Measurements from ENCODE around the gene THSD4.
"Not testable (repeated sequence)": the region's sequence is repeated elsewhere in the genome, so short reads cannot be mapped to it uniquely, and the experiment has no call there.

Gene THSD4

GRCh38 chr15:71167445-71168165 is 52.3 kb downstream of the THSD4 start:
- DNase-seq, result no peak
- no peak for TF ChIP-seq CTCF (IDR thresholded peaks at IDR 0.05; ENCODE audit: low read depth, low read length)
- H3K36me3 ChIP-seq, result no peaks in the 10 kb centered on the region
- H3K4me3 ChIP-seq (ENCODE audit: low read depth, low read length), result no peak overlapping the region
- H3K27me3 ChIP-seq (ENCODE audit: insufficient read depth, low read depth, severe bottlenecking), result no peaks in the 10 kb centered on the region
- H3K9me3 ChIP-seq (ENCODE audit: severe bottlenecking), result no peaks in the 10 kb centered on the region
- no peak overlapping the region for H3K27ac ChIP-seq

GRCh38 chr15:71168166-71168834 is 53.0 kb downstream of the THSD4 start:
- H3K9me3 ChIP-seq (ENCODE audit: severe bottlenecking), result no peaks in the 10 kb centered on the region
- DNase-seq, result no peak
- no peaks in the 10 kb centered on the region for H3K27me3 ChIP-seq (ENCODE audit: insufficient read depth, low read depth, severe bottlenecking)
- H3K36me3 ChIP-seq, result no peaks in the 10 kb centered on the region
- TF ChIP-seq CTCF (IDR thresholded peaks at IDR 0.05; ENCODE audit: low read depth, low read length), result no peak
- no peak overlapping the region for H3K4me3 ChIP-seq (ENCODE audit: low read depth, low read length)
- H3K27ac ChIP-seq, result no peak overlapping the region

GRCh38 chr15:71170163-71170562 is 54.9 kb downstream of the THSD4 start:
- no peak overlapping the region for H3K4me3 ChIP-seq (ENCODE audit: low read depth, low read length)
- no peak overlapping the region for H3K27ac ChIP-seq
- no peaks in the 10 kb centered on the region for H3K9me3 ChIP-seq (ENCODE audit: severe bottlenecking)
- no peaks in the 10 kb centered on the region for H3K36me3 ChIP-seq
- no peak for DNase-seq
- no peaks in the 10 kb centered on the region for H3K27me3 ChIP-seq (ENCODE audit: insufficient read depth, low read depth, severe bottlenecking)
- TF ChIP-seq CTCF (IDR thresholded peaks at IDR 0.05; ENCODE audit: low read depth, low read length), result no peak

GRCh38 chr15:71171195-71171594 is 55.9 kb downstream of the THSD4 start:
- no peaks in the 10 kb centered on the region for H3K9me3 ChIP-seq (ENCODE audit: severe bottlenecking)
- no peak overlapping the region for H3K4me3 ChIP-seq (ENCODE audit: low read depth, low read length)
- no peak for DNase-seq
- TF ChIP-seq CTCF (IDR thresholded peaks at IDR 0.05; ENCODE audit: low read depth, low read length), result no peak
- no peaks in the 10 kb centered on the region for H3K36me3 ChIP-seq
- no peaks in the 10 kb centered on the region for H3K27me3 ChIP-seq (ENCODE audit: insufficient read depth, low read depth, severe bottlenecking)
- H3K27ac ChIP-seq, result no peak overlapping the region

GRCh38 chr15:71174360-71174759 is 59.1 kb downstream of the THSD4 start:
- not testable (repeated sequence) for H3K4me3 ChIP-seq (ENCODE audit: low read depth, low read length); H3K36me3 ChIP-seq; H3K27me3 ChIP-seq (ENCODE audit: insufficient read depth, low read depth, severe bottlenecking); H3K27ac ChIP-seq; H3K9me3 ChIP-seq (ENCODE audit: severe bottlenecking); DNase-seq

GRCh38 chr15:71180986-71181853 is 65.9 kb downstream of the THSD4 start:
- no peaks in the 10 kb centered on the region for H3K27me3 ChIP-seq (ENCODE audit: insufficient read depth, low read depth, severe bottlenecking)
- TF ChIP-seq CTCF (IDR thresholded peaks at IDR 0.05; ENCODE audit: low read depth, low read length), result no peak
- no peak for DNase-seq
- H3K9me3 ChIP-seq (ENCODE audit: severe bottlenecking), result no peaks in the 10 kb centered on the region
- no peak overlapping the region for H3K27ac ChIP-seq
- H3K4me3 ChIP-seq (ENCODE audit: low read depth, low read length), result no peak overlapping the region
- H3K36me3 ChIP-seq, result no peaks in the 10 kb centered on the region
